Activated T-helper 17 cell treated with anti-CD3 and anti-CD28 coated beads, Interleukin-2, amount 50 U/mL, for 72 hours (primary cell): ENCODE results near the gene GIT1. TPM values are rescaled to one million over a fixed set of nuclear protein-coding genes. Genes with fewer than 3 reads are reported as not detected.

Experiments
- ATAC-seq: fragments of 150-1000 bp; cut with Tn5 transposase; replicated peaks from 2 replicates; pipeline ENCODE4 v1.10.0; 2021; ENCODE audit warnings: mild to moderate bottlenecking, moderate library complexity
- H3K27ac Mint-ChIP-seq: one replicate; pipeline ENCODE4 v1.8.0; 2022; ENCODE audit warnings: mixed read lengths
- H3K27me3 Mint-ChIP-seq: one replicate; pipeline ENCODE4 v1.8.0; 2022; ENCODE audit warnings: mixed read lengths
- H3K36me3 Mint-ChIP-seq: one replicate; pipeline ENCODE4 v1.8.0; 2022; ENCODE audit warnings: low read depth, mild to moderate bottlenecking, mixed read lengths
- H3K4me1 Mint-ChIP-seq: one replicate; pipeline ENCODE4 v1.8.0; 2022; ENCODE audit warnings: mixed read lengths
- H3K4me3 Mint-ChIP-seq: one replicate; pipeline ENCODE4 v1.8.0; 2022; ENCODE audit warnings: mild to moderate bottlenecking, mixed read lengths
- H3K9me3 Mint-ChIP-seq: one replicate; pipeline ENCODE4 v1.8.0; 2022; ENCODE audit warnings: mixed read lengths
- total RNA-seq, 2 donors: library from RNA; stranded (reverse); gene quantifications; one replicate each; pipeline ENCODE4 v1.2.3, GENCODE V29; 2022

GIT1 gene
- total RNA-seq, 2 donors from 2014 or later, result 52.4 to 65.7 TPM

DNA sequence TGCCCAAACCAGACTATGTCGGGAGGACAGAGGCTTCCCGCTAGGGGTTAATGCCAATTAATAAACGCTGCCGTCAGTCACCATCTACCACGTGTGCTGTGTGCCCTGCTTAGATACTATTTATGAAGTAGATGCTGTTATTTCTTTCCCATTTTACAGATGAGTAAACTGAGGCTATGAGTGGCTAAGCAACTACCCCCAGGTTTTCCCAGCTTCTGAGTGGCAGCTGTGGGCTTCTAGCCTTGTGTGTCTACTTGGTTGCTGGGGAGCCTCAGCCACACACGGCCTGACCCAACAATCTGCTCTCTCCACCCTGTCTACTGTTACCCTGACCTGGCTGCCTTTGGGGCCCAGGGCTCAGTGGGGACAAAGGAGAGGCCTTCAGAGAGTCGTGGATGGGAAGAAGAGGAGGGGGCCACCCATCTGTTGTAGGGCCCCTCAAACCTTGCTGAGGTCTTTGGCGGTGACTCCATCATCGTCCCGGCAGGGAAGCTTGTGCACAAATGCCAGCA, 7.1 kb downstream of the GIT1 start:
- H3K4me1 Mint-ChIP-seq, result peaks cover 14% of the 10 kb centered on the region
- no peaks in the 10 kb centered on the region for H3K27me3 Mint-ChIP-seq
- H3K27ac Mint-ChIP-seq, result no peak overlapping the region
- H3K4me3 Mint-ChIP-seq, result no peak overlapping the region
- ATAC-seq, result no peak
- H3K36me3 Mint-ChIP-seq, result peaks cover 50% of the 10 kb centered on the region
- no peaks in the 10 kb centered on the region for H3K9me3 Mint-ChIP-seq

DNA sequence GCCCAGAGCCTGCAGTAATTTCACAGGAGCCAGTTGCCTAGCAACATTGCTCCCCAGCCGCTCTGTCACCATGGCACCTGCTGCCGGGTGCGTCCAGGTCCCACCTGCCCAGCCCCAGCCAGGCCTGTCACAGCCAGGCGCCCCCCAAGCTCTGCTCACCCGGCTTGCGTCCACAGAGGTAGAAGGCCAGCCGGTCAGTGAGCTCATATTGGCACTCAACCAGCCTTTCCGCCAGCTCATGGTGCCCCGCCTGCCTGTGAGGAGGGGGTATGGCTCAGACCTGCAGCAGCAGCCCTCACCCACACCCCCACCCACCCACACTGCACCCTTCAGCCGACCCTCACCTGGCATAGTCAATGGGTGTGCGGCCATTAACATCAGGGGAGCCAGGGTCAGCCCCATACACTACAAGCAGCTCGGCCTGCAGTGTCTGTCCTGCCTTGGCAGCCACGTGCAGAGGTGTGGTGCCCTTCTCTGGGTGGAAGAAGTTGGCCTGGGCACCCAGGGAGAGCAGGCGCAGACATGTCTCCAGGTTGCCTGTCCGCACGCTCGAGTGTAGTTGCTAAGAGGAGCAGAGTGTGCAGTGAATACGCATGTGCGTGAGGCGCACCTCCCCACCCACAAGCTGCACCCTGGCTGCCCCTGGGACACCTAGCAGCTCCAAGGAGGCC, 7.7 kb downstream of the GIT1 start:
- no peaks in the 10 kb centered on the region for H3K9me3 Mint-ChIP-seq
- peaks cover 50% of the 10 kb centered on the region for H3K36me3 Mint-ChIP-seq
- H3K27ac Mint-ChIP-seq, result no peak overlapping the region
- peaks cover 14% of the 10 kb centered on the region for H3K4me1 Mint-ChIP-seq
- H3K27me3 Mint-ChIP-seq, result no peaks in the 10 kb centered on the region
- H3K4me3 Mint-ChIP-seq, result no peak overlapping the region
- ATAC-seq, result no peak

DNA sequence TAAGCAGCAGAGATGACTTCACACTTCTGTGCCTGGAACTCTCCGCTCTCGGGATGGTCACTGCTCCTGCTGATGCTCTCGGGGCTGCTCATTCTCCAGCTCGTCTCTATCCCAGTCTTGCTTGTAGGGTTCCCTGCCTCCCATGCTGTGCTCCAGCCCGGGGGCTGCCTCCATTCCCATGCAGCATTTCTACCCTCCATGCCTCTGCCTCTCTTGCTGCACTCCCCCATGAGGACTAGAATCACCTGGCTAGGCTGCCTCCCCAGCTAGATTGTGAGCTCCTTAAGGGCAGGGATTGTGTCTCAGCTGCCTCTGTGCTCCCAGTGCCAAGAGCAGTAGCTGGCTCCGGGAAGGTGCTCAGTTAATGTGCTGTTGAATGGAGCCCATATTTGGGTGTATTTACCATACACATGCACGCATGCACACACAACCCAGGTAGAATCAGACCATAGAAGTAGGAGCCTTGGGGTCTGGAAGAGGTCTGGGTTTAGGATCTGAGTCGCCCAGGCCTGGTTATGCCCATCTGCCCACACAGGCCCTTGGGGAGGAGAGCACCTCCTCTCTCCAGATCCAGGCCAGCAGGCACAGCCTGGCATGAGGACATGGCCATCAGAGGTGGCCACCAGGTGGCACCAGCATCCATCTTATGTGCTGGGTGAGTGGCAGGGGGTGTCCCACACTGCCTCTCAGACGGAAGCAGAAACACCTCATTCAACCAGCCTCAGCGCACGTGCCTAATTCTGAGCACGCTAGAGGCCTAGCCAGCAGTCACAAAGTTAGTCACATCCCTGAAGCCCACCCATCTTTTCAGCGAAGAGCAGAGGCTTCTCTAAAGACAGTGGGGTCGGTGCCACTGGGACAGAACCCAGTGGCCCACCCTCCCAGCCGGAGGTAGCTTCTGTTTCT, 9.3 kb downstream of the GIT1 start:
- peak overlapping the region; percentile 42 for H3K4me3 Mint-ChIP-seq
- H3K27ac Mint-ChIP-seq, result peak overlapping the region; percentile 83
- peaks cover 9% of the 10 kb centered on the region for H3K4me1 Mint-ChIP-seq
- H3K27me3 Mint-ChIP-seq, result no peaks in the 10 kb centered on the region
- no peaks in the 10 kb centered on the region for H3K9me3 Mint-ChIP-seq
- peak; percentile 99 for ATAC-seq
- peaks cover 57% of the 10 kb centered on the region for H3K36me3 Mint-ChIP-seq

DNA sequence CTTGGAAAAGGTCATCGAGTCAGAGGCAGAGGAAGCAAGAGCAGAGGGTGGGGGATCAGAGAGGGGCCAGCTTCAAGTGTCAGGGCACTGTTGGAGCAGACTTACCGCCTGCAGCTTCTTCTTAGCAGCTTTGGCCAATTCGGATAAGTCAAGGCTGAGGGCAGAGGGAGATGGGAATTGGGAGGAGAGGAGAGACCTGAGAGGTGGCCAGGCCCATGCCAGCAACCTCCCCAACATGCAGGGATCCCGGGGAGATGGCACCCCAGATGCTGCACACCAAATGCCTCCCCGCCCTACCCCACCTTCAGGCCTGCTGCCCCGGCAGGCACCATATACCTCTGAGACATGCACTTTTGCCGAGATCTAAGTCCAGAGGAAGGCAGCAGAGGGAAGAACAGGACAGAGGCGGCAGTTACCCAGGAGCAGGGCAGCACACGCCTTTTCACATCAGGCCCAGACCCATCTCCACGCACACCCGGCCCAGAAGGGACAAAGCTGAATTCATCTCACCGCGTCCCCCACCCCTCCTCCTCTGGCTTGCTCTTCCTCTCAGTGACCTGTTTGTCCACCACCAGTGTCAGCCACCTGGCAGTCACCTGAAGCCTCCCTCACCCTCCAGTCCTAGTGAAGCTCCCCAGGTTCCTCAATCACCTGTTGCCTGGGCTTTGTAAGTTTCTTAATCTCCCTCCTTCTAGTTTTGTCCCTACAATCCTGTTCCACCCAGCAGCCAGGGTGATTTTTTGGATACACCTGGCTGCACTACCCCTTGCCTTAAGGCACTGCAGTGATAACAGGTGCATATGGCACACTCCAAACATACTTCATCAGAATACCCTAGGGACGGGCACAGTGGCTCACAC, 10.6 kb downstream of the GIT1 start:
- H3K36me3 Mint-ChIP-seq, result peaks cover 68% of the 10 kb centered on the region
- no peak overlapping the region for H3K27ac Mint-ChIP-seq
- no peaks in the 10 kb centered on the region for H3K27me3 Mint-ChIP-seq
- H3K4me1 Mint-ChIP-seq, result peaks cover 9% of the 10 kb centered on the region
- H3K4me3 Mint-ChIP-seq, result no peak overlapping the region
- H3K9me3 Mint-ChIP-seq, result no peaks in the 10 kb centered on the region
- no peak for ATAC-seq

DNA sequence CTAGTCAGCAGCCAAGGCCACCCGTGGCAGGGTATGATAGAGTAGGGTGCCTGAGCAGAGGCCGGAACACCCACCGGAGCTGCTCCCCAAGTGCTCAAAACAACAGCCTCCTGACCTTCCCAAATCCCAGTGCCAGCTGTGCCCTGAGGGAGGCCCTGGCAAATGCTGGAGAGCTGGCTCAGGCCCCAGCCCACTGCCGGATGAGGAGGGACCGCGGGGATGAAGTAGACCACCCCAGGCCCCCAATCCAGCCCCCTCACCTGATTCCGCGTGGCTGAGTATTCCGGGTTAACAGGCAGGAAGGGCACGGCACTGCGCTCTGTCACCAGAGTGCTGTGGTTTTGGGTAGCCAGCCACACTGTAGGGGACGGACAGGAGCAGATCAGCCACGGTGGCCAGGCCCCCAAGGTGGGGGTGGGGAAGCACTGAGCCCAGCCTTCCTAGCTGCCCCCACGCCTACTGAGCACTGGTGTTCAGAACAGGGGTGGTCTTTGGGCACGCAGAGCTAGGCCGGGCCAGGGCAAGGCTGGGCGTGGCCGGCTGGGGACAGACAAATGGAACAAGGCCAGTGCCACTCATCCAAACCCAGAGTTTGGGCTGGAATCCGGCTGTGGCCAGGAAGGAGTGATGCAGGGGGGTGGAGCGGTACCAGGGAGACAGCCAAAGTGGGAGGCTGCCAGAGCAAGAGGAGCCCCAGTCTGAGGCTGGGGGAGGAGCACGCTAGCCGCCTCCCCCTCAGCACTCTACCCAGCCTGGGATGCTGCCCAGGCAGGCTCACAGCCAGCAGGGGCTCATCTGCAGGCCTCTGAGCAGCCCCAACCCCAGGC, 11.8 kb downstream of the GIT1 start:
- no peak overlapping the region for H3K27ac Mint-ChIP-seq
- ATAC-seq, result no peak
- no peak overlapping the region for H3K4me3 Mint-ChIP-seq
- H3K36me3 Mint-ChIP-seq, result peaks cover 71% of the 10 kb centered on the region
- peaks cover 9% of the 10 kb centered on the region for H3K4me1 Mint-ChIP-seq
- H3K27me3 Mint-ChIP-seq, result no peaks in the 10 kb centered on the region
- H3K9me3 Mint-ChIP-seq, result no peaks in the 10 kb centered on the region

DNA sequence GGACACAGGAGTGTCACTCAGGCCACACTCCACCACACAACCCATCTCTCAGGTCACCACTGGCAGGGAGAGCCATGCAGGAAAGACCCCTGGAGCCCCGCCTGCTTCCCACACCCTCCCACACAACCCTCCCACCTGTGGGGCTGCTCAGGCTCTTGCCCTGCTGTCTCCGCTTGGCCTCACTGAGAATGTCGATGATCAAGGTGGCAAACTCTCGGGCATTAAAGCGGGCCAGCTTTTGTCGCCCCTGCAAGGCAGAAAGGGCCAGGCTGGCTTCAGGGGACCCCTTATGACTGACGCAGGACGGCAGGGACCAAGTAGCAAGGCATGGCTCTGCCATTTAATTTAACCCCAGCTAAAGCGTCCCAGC, 12.5 kb downstream of the GIT1 start:
- no peak overlapping the region for H3K27ac Mint-ChIP-seq
- H3K36me3 Mint-ChIP-seq, result peaks cover 65% of the 10 kb centered on the region
- no peaks in the 10 kb centered on the region for H3K9me3 Mint-ChIP-seq
- H3K4me1 Mint-ChIP-seq, result peaks cover 9% of the 10 kb centered on the region
- ATAC-seq, result no peak
- H3K4me3 Mint-ChIP-seq, result no peak overlapping the region
- H3K27me3 Mint-ChIP-seq, result no peaks in the 10 kb centered on the region

DNA sequence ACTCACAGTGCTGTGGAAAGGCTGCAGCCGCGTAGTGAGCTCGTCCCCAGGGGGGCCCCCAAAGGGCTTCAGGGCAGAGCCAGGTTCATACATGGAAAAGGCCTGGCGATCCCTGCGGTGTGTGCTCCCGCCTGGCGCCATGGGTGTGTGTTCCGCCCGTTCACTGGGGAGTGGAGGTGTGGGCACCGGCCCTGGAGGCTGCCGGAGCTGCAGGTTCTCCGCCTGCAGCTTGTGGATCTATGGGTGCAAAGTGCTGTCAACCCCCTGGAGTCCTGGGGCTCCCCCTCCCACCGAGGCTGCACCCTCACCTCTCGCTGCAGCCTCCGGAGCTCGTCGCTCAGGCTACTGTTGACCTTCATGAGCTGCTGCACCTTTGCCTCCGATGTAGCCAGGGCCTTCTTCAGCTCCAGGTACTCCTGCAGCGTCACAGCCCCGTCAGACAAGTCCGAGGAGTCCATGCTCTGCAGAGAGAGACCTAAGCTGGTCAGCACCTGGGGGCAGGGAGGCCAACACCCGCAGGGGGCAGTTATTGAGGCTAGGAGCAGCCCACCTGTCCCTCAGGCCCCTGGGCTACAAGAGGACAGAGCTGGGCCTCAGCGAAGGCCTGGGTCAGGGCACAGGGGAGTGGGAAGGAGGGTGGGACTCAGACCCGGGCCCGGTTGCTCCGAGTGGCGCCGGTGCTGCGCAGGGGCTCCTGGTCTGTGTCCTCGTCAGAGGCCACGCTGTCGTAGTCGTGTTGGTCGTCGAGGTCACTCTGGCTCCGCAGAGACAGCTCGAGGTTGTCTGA, 13.0 kb downstream of the GIT1 start:
- peaks cover 65% of the 10 kb centered on the region for H3K36me3 Mint-ChIP-seq
- no peak overlapping the region for H3K27ac Mint-ChIP-seq
- H3K4me3 Mint-ChIP-seq, result no peak overlapping the region
- no peak for ATAC-seq
- H3K4me1 Mint-ChIP-seq, result peaks cover 9% of the 10 kb centered on the region
- H3K27me3 Mint-ChIP-seq, result no peaks in the 10 kb centered on the region
- H3K9me3 Mint-ChIP-seq, result no peaks in the 10 kb centered on the region

DNA sequence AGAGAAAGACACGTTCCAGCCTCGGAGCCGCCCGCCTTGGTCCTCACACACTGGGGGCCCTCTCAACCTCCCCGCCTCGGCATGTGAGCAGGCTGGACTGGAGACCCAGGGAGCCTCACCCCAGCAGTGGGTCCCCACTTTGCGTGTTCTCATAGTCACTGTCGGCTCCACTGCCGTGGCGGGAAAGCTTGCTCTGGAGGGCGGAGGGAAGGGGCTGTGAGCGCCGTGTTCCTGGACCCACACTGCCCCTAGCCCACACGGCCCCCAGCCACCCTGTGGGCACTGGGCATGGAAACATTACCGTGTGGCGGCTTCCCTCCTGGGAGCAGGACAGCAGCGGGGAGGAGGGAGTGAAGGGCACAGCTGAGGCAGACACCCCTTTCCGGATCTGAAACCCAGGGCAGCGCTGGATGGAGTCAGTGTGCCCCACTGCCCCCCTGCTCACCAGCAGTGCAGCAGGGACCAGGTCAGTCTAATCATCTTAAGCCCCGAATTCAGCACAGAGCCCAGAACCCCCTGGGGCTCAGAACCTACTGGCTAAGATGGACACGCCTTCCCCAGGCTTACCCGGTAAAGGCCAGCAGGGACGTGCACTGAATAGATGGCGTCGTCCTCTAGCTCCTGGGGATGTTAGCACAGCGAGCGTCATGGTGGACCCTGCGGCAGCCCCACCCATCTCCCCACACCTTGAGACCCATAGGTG, 13.8 kb downstream of the GIT1 start:
- peaks cover 59% of the 10 kb centered on the region for H3K36me3 Mint-ChIP-seq
- no peak overlapping the region for H3K4me3 Mint-ChIP-seq
- no peaks in the 10 kb centered on the region for H3K9me3 Mint-ChIP-seq
- H3K4me1 Mint-ChIP-seq, result peaks cover 14% of the 10 kb centered on the region
- H3K27ac Mint-ChIP-seq, result no peak overlapping the region
- H3K27me3 Mint-ChIP-seq, result no peaks in the 10 kb centered on the region
- ATAC-seq, result no peak

DNA sequence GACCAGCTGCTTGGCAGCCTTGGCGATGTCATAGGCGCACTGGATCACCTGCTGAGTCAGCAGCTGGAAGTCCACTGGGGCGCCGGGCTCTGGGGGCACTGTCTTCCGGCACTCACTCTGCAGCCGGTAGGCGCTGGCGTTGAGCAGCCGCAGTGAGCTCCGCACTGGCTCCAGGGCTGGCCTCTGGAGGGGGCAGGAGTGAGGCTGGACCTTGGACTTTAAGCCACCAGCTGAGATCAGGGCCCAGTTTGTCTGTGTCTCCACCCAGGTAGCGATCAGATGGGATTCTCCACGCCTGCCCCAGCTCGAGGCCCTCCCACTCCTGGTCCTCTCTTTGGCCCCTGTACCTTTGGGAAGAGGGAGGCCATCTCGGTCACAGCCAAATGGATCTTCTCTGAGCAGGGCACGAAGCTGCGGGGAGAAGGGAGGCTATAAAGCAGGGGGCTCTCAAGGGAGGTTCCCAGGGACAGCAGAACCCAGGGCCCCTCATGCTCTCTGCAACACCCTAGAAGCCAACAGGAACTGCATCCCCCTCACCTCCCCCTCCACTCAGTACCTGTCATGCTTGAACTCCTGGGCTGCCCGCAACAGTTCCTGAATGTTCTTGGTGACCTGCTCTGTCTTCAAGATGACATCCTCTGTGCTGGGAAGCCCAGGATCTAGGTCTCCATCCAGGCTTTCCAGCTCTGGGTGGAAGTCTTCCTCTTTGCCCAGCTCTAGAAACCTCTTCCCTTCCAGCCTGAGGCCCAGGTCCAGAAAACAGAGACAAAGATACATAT, 14.5 kb downstream of the GIT1 start:
- ATAC-seq, result no peak
- Mint-ChIP-seq H3K27ac (peak overlapping the region; percentile 12), H3K36me3 (peaks cover 51% of the 10 kb centered on the region), H3K9me3 (no peaks in the 10 kb centered on the region), H3K4me3 (no peak overlapping the region), H3K27me3 (no peaks in the 10 kb centered on the region), H3K4me1 (peaks cover 11% of the 10 kb centered on the region)

DNA sequence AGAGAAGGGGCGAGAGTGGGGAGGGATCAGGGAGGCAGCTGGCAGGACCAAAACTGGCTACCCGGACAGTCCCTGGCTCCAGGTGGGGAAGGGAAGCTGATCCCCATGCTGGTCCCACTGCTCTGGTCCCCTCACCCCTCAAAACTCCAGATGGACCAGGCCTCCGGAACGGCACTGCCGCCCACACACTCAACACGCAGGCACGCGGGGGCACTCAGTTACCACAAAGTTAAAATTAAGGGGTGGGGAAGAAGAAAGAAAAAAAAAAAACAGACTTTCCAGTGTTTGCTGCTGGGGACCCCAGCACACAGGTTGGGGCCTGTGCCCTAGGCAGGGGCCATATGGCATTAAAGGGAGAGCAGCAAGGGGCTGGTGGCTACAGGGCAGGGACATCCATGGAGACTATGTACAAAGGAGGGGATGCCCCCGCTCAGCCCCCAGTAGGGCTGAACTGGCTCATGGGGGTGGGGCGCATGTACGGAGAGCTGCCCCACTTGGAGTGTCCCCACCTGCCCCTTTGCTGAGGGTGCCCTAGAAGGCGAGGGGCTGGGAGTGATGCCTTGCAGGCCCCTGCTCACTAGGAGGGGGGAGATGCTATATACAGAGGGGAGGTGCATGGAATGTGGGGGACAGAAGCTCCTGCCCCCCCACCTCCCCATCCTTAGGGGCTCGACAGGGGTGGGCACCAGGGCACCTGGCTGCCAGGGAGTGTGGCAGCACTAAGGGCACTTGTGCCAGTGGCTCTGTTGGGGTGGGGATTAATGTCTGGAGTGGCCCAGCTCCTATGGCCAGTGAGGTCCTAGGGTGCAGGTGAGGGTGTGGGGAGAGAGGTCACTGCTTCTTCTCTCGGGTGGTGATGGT, 15.3 kb downstream of the GIT1 start:
- Mint-ChIP-seq H3K4me3 (no peak overlapping the region), H3K27ac (peak overlapping the region; percentile 12), H3K36me3 (peaks cover 43% of the 10 kb centered on the region), H3K4me1 (peaks cover 9% of the 10 kb centered on the region), H3K9me3 (no peaks in the 10 kb centered on the region), H3K27me3 (no peaks in the 10 kb centered on the region)
- ATAC-seq, result no peak

DNA sequence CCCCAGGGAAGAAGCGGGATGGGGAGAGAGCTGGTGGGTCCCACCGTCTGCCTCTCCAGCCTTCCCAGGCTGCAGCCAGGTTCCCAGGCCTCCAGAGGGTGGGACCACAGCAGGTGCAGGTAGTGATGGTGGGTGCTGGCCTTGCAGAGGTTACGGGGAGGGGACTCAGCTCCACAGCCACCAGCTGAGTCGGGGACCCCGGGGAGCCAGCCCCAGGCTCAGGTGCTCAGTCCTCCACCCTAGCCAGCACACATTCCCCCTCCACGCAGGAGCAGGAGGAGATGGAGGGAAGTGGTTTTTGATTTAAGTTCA, 15.9 kb downstream of the GIT1 start:
- H3K27ac Mint-ChIP-seq, result no peak overlapping the region
- peaks cover 9% of the 10 kb centered on the region for H3K4me1 Mint-ChIP-seq

More for the DNA sequence above, 15.9 kb downstream of the GIT1 start:
- H3K27me3 Mint-ChIP-seq, result no peaks in the 10 kb centered on the region
- H3K4me3 Mint-ChIP-seq, result no peak overlapping the region
- peaks cover 39% of the 10 kb centered on the region for H3K36me3 Mint-ChIP-seq
- ATAC-seq, result no peak
- H3K9me3 Mint-ChIP-seq, result no peaks in the 10 kb centered on the region
